Measurements from ENCODE around the gene THSD7B. TPM values are rescaled to one million over a fixed set of nuclear protein-coding genes. Genes with fewer than 3 reads are reported as not detected.
A peak's percentile ranks its signal among the peaks of the same experiment; 100 is the strongest.

Gene THSD7B
- total RNA-seq, 1 donor from 2014 or later = 9.8 TPM

DNA sequence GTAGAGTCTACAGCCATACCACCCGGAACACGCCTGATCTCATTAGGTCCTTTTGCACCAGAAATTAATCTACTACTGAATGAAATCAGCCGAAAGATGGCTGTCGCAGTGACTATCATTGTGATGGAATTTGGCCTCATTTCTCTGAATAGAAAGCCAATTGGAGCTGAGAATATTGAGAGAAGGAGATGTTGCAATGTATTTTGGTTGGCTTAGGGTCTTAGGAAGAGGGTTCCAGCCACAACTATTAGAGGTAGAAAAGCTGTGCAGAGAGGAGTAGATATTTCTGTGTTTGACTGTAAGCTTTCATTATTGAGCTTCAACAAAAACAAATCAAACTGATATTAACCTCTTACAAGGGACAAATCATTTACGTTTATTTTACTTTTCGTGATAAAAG, 98.1 kb downstream of the THSD7B start:
- Mint-ChIP-seq H3K36me3 (no peaks in the 10 kb centered on the region), H3K27ac (no peak overlapping the region), H3K4me1 (ENCODE audit: unreplicated experiment) (no peaks in the 10 kb centered on the region), H3K4me3 (no peak overlapping the region), H3K9me3 (peaks cover 5% of the 10 kb centered on the region), H3K27me3 (peaks cover 8% of the 10 kb centered on the region)
- no peak for DNase-seq (ENCODE audit: extremely low spot score, unreplicated experiment)
- TF ChIP-seq, protein P1, sequence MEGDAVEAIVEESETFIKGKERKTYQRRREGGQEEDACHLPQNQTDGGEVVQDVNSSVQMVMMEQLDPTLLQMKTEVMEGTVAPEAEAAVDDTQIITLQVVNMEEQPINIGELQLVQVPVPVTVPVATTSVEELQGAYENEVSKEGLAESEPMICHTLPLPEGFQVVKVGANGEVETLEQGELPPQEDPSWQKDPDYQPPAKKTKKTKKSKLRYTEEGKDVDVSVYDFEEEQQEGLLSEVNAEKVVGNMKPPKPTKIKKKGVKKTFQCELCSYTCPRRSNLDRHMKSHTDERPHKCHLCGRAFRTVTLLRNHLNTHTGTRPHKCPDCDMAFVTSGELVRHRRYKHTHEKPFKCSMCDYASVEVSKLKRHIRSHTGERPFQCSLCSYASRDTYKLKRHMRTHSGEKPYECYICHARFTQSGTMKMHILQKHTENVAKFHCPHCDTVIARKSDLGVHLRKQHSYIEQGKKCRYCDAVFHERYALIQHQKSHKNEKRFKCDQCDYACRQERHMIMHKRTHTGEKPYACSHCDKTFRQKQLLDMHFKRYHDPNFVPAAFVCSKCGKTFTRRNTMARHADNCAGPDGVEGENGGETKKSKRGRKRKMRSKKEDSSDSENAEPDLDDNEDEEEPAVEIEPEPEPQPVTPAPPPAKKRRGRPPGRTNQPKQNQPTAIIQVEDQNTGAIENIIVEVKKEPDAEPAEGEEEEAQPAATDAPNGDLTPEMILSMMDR (conservative IDR thresholded peaks at IDR 0.05) = no peak

DNA sequence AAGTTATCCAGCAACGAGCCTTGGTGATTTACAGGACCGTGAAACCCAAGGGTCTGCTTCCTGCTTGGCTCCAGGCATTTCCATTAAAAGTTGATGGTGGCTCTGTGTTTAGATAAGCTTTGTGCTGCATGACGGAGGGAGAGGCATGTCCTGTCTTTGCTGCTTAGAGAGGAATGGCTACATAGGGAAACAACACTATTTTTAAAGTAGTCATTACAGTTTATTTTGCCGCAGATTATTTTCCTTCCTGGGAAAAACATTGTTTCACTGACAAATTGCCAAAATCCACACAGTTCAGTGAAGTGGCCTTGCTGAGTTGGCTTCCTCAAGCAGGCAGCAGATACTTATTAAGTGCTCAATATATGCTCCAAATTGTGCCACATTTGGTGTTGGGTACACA, 98.5 kb downstream of the THSD7B start:
- H3K36me3 Mint-ChIP-seq = no peaks in the 10 kb centered on the region
- no peaks in the 10 kb centered on the region for H3K4me1 Mint-ChIP-seq (ENCODE audit: unreplicated experiment)
- H3K27ac Mint-ChIP-seq = no peak overlapping the region
- peaks cover 5% of the 10 kb centered on the region for H3K9me3 Mint-ChIP-seq
- H3K4me3 Mint-ChIP-seq = no peak overlapping the region
- DNase-seq (ENCODE audit: extremely low spot score, unreplicated experiment) = no peak
- TF ChIP-seq, protein P1 (conservative IDR thresholded peaks at IDR 0.05) = no peak
- H3K27me3 Mint-ChIP-seq = peaks cover 8% of the 10 kb centered on the region

DNA sequence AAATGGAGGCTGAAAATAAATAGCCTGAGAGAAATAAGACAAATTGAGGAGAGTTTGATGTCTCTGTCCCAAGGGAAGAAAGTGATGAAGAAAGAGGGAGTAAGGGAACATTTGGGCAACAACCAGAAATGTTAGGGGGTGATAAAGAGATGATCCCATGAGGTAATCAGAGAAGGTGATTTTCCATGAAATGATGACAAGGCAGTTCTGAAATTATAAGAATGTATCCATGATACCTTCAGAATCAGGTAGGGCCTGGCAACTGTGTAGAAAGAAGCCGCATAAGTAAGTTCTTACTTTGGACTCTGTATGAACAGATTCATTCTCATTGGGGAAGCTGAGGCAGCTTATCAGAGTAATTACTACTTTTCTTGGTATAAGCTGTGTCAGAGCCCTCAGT, 106.1 kb downstream of the THSD7B start:
- Mint-ChIP-seq H3K4me3 (no peak overlapping the region), H3K4me1 (ENCODE audit: unreplicated experiment) (no peaks in the 10 kb centered on the region), H3K9me3 (no peaks in the 10 kb centered on the region), H3K27me3 (peaks cover 3% of the 10 kb centered on the region), H3K27ac (no peak overlapping the region), H3K36me3 (no peaks in the 10 kb centered on the region)
- TF ChIP-seq, protein P1 (conservative IDR thresholded peaks at IDR 0.05) = no peak
- no peak for DNase-seq (ENCODE audit: extremely low spot score, unreplicated experiment)

DNA sequence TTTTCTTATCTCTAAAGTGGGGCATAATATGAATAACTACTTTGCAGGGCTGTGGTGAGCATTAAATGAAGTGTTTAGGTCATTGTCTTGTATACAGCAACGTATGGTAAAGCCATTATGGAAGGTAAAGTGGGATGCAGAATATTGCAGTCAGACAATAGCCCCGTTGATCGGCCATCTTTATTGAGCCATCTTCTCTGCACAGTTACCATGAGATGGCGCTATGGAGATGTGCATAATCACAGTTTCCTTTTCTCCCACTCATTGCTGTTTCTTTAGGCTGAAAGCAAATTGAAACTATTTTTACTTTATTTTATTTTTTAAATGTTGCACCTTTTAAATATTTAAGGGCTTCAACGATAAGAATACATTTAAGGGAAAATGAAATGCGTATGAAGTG, 108.9 kb downstream of the THSD7B start:
- Mint-ChIP-seq H3K4me3 (no peak overlapping the region), H3K9me3 (no peaks in the 10 kb centered on the region), H3K27ac (no peak overlapping the region), H3K27me3 (peaks cover 3% of the 10 kb centered on the region), H3K36me3 (no peaks in the 10 kb centered on the region), H3K4me1 (ENCODE audit: unreplicated experiment) (no peaks in the 10 kb centered on the region)
- TF ChIP-seq, protein P1 (conservative IDR thresholded peaks at IDR 0.05) = peak; percentile 69
- no peak for DNase-seq (ENCODE audit: extremely low spot score, unreplicated experiment)

DNA sequence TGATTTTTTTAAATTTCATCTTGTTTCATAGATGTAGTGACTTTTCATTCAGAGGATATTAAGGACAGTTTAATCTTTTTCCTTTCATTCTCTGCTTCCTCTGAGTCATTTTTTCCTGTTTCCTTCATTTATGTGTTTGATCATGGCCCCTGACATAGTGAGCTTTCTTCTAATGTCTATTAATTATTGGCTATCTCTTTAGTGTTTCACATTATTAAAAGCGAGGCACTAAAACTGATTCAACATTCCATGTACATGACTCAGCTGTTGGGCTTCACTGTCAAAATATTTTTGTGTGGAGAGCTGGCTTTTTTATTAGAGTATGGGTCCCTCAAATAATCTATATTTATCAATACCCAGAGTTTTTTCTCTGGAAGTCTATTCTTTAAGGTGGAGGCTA, 125.8 kb downstream of the THSD7B start:
- Mint-ChIP-seq H3K9me3 (peaks cover 3% of the 10 kb centered on the region), H3K4me3 (no peak overlapping the region), H3K4me1 (ENCODE audit: unreplicated experiment) (peaks cover 5% of the 10 kb centered on the region), H3K27me3 (peaks cover 1% of the 10 kb centered on the region), H3K36me3 (no peaks in the 10 kb centered on the region), H3K27ac (no peak overlapping the region)
- no peak for DNase-seq (ENCODE audit: extremely low spot score, unreplicated experiment)
- TF ChIP-seq, protein P1 (conservative IDR thresholded peaks at IDR 0.05) = no peak

All from type B pancreatic cell (in vitro differentiated cells).